ENCODE measurements around the gene CSMD2.

DNA sequence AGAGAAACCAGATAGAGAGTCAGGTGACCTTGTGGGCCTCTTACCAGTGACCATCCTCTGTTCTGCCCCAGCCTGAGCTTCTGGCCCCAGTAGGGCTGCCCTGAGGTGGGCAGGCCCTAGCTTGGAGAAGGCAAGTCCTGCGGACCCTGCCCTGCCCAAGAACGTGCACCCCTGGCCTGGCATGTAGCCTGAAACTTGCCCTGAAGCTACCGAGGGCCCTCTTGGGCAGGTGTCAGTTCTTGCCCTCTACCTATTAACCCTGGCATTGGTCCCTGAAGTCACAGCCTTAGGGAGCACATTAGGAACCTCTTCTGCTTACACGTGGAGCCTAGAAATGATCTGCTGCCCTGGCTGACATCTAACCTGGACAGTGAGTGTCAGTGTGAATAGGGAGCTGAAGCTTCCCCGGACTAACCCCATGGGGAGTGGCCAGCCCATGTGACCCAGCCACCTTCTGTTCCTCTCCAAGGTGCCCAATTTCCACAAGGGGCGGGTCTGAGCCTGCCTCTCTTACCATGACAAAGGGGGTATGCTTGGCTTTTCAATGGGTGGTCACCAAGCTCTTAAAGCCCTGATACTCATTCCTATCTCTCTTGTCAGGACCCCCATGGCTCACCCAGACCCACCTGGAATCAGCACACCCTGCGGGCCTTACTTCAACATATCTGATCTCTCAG, 529.6 kb downstream of the CSMD2 start:
- TF ChIP-seq CTCF (IDR thresholded peaks at IDR 0.05) (no peak), POLR2A (IDR thresholded peaks at IDR 0.05) (no peak)
